Urinary bladder (tissue), 4 donors: ENCODE data around the gene SERGEF. TPM values are rescaled to one million over a fixed set of nuclear protein-coding genes. Genes with fewer than 3 reads are reported as not detected.

Experiments used
- DNase-seq: peaks from one replicate; pipeline ENCODE4 v3.0.0-alpha.2; 2015; ENCODE audit errors: extremely low spot score
- H3K27ac ChIP-seq: one replicate; pipeline ENCODE4 v1.5.1; 2013; ENCODE audit warnings: low read depth, mild to moderate bottlenecking, moderate library complexity
- H3K36me3 ChIP-seq: one replicate; pipeline ENCODE4 v1.6.1; 2013; ENCODE audit warnings: mild to moderate bottlenecking, moderate library complexity; ENCODE audit not compliant: insufficient read depth
- H3K4me1 ChIP-seq: one replicate; pipeline ENCODE4 v1.6.1; 2013; ENCODE audit warnings: mild to moderate bottlenecking, moderate library complexity; ENCODE audit not compliant: insufficient read depth
- H3K4me3 ChIP-seq: one replicate; pipeline ENCODE4 v1.5.1; 2013; ENCODE audit warnings: low read depth, low read length
- WGBS: extraction: QIAGEN DNeasy Blood & Tissue Kit; methylation state at CpG from one replicate; pipeline ENCODE4 v1.1.7; 2013; 5-methylcytosine and 5-hydroxymethylcytosine counted together
- polyA plus RNA-seq: library from polyadenylated mRNA; stranded (reverse); fragments of 200-250 nt; gene quantifications from one replicate; pipeline ENCODE4 v1.2.3, GENCODE V29; 2013
- total RNA-seq: library from RNA; depleted of rRNA; stranded (reverse); fragments of >200 nt; gene quantifications from one replicate; pipeline ENCODE4 v1.2.3, GENCODE V29; 2014
- donor health status: healthy with polysubstance abuse.
- donor health status: healthy.

The SERGEF gene
- total and polyA plus RNA-seq, 2 donors = 14.1 to 45.3 TPM

- H3K27ac ChIP-seq = no peak overlapping the region
- no peak for DNase-seq
These were observed 214.6 kb downstream of the SERGEF start for GRCh38 chr11:17798253-17798652.

GRCh38 chr11:17796154-17796553 lies 216.7 kb downstream of the SERGEF start:
- WGBS = 90% methylated on average over 2 of the region's 2 CpGs
- H3K4me1 ChIP-seq = no peaks in the 10 kb centered on the region
- no peak overlapping the region for H3K4me3 ChIP-seq
- no peaks in the 10 kb centered on the region for H3K36me3 ChIP-seq
- H3K27ac ChIP-seq = no peak overlapping the region
- DNase-seq = no peak

More at GRCh38 chr11:17798253-17798652, 214.6 kb downstream of the SERGEF start:
- 56% methylated on average over 6 of the region's 6 CpGs for WGBS
- Histone ChIP-seq H3K4me1 (no peaks in the 10 kb centered on the region), H3K36me3 (no peaks in the 10 kb centered on the region), H3K4me3 (no peak overlapping the region)

DNA sequence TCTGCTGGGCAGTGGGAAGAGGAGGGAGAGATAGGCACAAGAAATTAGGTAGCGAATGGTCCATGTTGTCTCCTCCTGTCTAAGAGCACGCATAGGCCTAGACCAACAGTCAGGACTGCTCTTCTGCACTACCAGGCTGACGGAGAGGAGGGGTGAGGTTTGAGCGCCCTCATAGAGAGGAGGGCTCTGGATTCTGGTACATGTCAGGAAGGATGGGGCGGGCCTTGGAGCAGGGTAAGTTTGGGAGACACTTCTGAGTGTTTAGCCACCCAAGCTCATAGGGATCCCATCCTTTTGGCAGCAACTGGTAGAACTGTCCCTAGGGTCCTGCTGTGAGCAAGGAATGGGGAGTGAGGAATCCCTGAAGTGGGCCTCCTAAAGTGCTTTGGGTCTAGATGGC lies 217.9 kb downstream of the SERGEF start:
- Histone ChIP-seq H3K36me3 (no peaks in the 10 kb centered on the region), H3K4me3 (no peak overlapping the region), H3K4me1 (no peaks in the 10 kb centered on the region), H3K27ac (no peak overlapping the region)
- over 99% methylated on average over 5 of the region's 5 CpGs for WGBS
- DNase-seq = no peak

GRCh38 chr11:17793642-17794170 lies 219.1 kb downstream of the SERGEF start:
- no peak for DNase-seq
- Histone ChIP-seq H3K4me3 (no peak overlapping the region), H3K36me3 (no peaks in the 10 kb centered on the region), H3K4me1 (no peaks in the 10 kb centered on the region), H3K27ac (no peak overlapping the region)
- 93% methylated on average over 7 of the region's 7 CpGs for WGBS

DNA sequence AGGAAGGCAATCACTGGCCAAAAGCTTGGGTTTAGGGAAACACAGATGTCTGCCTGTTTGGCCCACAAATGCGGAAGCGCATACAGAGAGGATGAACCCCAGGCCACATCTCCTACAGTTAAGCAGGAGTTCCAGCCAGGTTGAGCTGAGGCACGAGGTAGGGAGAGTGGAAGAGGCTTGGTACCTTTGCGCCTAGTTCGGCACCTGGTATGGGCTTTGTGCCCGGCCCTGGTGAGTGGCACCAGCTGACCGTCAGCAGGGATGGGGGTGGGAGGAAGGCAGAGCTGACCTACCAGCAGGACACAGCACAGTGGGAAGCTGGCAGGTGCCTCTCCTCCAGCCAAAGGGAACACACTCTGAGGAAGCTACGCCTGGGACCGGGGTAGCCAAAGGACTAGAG lies 220.7 kb downstream of the SERGEF start:
- Histone ChIP-seq H3K36me3 (no peaks in the 10 kb centered on the region), H3K4me1 (no peaks in the 10 kb centered on the region), H3K27ac (no peak overlapping the region), H3K4me3 (no peak overlapping the region)
- WGBS = 96% methylated on average over 9 of the region's 9 CpGs
- no peak for DNase-seq

DNA sequence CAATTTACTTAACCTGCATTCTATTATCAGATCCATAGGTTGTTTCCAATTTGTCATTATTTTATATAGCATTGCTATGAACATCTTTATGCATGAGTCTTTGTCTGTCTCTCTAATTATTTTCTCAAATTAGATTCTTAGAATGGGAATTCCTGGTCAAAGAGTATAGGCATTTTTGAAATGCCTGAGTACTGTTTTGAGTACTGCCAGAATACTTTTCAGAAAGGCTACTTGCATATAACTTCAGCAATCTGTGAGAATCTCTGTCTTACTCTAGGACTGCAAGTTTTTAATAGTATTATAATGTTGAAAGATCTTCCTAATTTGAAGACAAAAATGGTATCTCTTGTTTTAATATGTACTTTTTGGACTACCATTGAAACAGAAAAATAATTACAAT lies 221.7 kb downstream of the SERGEF start:
- Histone ChIP-seq H3K4me3 (no peak overlapping the region), H3K4me1 (no peaks in the 10 kb centered on the region), H3K36me3 (no peaks in the 10 kb centered on the region), H3K27ac (no peak overlapping the region)
- no peak for DNase-seq

DNA sequence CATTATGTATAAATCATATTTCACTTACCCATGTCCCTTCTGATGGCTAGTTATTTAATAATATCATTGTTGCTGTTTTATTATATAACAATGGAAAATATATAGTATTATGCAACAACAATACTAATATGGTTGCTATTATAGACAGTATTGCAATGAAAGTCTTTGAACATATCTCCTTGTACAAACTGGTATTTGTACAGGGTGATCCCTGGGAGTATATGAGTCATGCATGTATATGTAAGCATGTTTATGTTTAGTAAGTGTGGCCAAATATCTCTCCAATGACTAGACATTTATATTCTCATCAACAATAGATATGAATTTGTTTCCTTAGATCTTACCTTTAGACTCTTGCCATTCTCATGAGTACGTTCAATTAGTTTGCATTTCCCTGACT lies 222.4 kb downstream of the SERGEF start:
- WGBS = 95% methylated on average over 1 of the region's 1 CpG
- H3K4me3 ChIP-seq = no peak overlapping the region
- H3K27ac ChIP-seq = no peak overlapping the region

GRCh38 chr11:17788084-17788483 lies 224.8 kb downstream of the SERGEF start:
- DNase-seq = no peak
- H3K4me1 ChIP-seq = no peaks in the 10 kb centered on the region
- WGBS = 93% methylated on average over 5 of the region's 5 CpGs
- no peak overlapping the region for H3K4me3 ChIP-seq
- no peaks in the 10 kb centered on the region for H3K36me3 ChIP-seq
- H3K27ac ChIP-seq = no peak overlapping the region

More for the DNA sequence above, 222.4 kb downstream of the SERGEF start:
- no peak for DNase-seq
- no peaks in the 10 kb centered on the region for H3K36me3 ChIP-seq
- H3K4me1 ChIP-seq = no peaks in the 10 kb centered on the region

GRCh38 chr11:17786824-17787525 lies 225.9 kb downstream of the SERGEF start:
- Histone ChIP-seq H3K4me3 (no peak overlapping the region), H3K36me3 (no peaks in the 10 kb centered on the region), H3K4me1 (no peaks in the 10 kb centered on the region), H3K27ac (no peak overlapping the region)
- 90% methylated on average over 14 of the region's 14 CpGs for WGBS
- no peak for DNase-seq

GRCh38 chr11:17783878-17784277 lies 229.0 kb downstream of the SERGEF start:
- Histone ChIP-seq H3K4me1 (no peaks in the 10 kb centered on the region), H3K4me3 (no peak overlapping the region), H3K36me3 (no peaks in the 10 kb centered on the region), H3K27ac (no peak overlapping the region)
- WGBS = 90% methylated on average over 4 of the region's 4 CpGs
- DNase-seq = no peak

GRCh38 chr11:17782603-17783337 lies 230.1 kb downstream of the SERGEF start:
- DNase-seq = no peak
- 78% methylated on average over 4 of the region's 4 CpGs for WGBS
- Histone ChIP-seq H3K36me3 (no peaks in the 10 kb centered on the region), H3K4me3 (no peak overlapping the region), H3K27ac (no peak overlapping the region), H3K4me1 (no peaks in the 10 kb centered on the region)

DNA sequence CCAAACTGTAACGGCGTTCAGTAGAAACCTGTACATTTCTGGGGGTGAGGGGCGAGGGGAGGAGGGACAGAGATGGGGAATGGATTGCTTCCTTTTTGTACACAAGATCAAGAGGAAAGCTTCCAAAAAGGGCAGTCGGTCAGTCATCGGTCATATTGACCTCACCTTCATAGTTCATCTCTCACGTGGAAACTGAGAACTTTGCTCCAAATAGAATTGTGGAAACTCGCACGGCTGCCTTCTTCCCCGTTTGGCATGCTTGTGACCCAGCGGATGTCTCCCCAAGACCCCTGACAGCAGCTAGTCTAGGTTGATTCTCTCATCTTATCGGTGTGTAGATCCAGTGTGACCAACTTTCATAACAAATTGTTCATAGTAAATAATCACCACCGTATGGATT lies 230.7 kb downstream of the SERGEF start:
- Histone ChIP-seq H3K36me3 (no peaks in the 10 kb centered on the region), H3K4me3 (no peak overlapping the region), H3K4me1 (no peaks in the 10 kb centered on the region), H3K27ac (no peak overlapping the region)
- 86% methylated on average over 12 of the region's 12 CpGs for WGBS
- DNase-seq = no peak

- H3K36me3 ChIP-seq = no peaks in the 10 kb centered on the region
- H3K4me1 ChIP-seq = no peaks in the 10 kb centered on the region
- no peak for DNase-seq
- 88% methylated on average over 12 of the region's 12 CpGs for WGBS
- H3K27ac ChIP-seq = no peak overlapping the region
- no peak overlapping the region for H3K4me3 ChIP-seq
These were observed 231.2 kb downstream of the SERGEF start for GRCh38 chr11:17781626-17782025.

GRCh38 chr11:17781221-17781620 lies 231.6 kb downstream of the SERGEF start:
- DNase-seq = no peak
- H3K4me3 ChIP-seq = no peak overlapping the region
- no peaks in the 10 kb centered on the region for H3K36me3 ChIP-seq
- no peaks in the 10 kb centered on the region for H3K4me1 ChIP-seq
- no peak overlapping the region for H3K27ac ChIP-seq
- WGBS = 84% methylated on average over 12 of the region's 12 CpGs
